Small intestine (tissue), 7 donors: ENCODE results near the gene SSH2. TPM values are rescaled to one million over a fixed set of nuclear protein-coding genes. Genes with fewer than 3 reads are reported as not detected.

ENCODE experiments used
- DNase-seq, 2 donors: peaks; one replicate each; pipeline versions ENCODE4 v3.0.0 to v3.0.0-alpha.2; 2013
- FAIRE-seq: peaks from 2 replicates; lab custom pipeline; 2012; peaks lifted over from hg19 to GRCh38; lab: Jason Lieb, UNC
- H3K27ac ChIP-seq, 3 donors: one replicate each; pipeline ENCODE4 v1.5.1; 2013; ENCODE audit warnings: low read length in 2 of 3, mild to moderate bottlenecking in 2 of 3, control low read depth in 1 of 3, inconsistent platforms in 1 of 3, low read depth in 1 of 3, moderate library complexity in 1 of 3
- H3K27me3 ChIP-seq, 3 donors: one replicate each; pipeline ENCODE4 v1.6.1; 2013; ENCODE audit warnings: low read length in 3 of 3, inconsistent platforms in 1 of 3; ENCODE audit not compliant: control insufficient read depth in 3 of 3, insufficient read depth in 3 of 3
- H3K36me3 ChIP-seq, 3 donors: one replicate each; pipeline ENCODE4 v1.6.1; 2013; ENCODE audit warnings: low read length in 3 of 3, inconsistent platforms in 1 of 3, low read depth in 1 of 3, mild to moderate bottlenecking in 1 of 3, moderate library complexity in 1 of 3; ENCODE audit not compliant: control insufficient read depth in 3 of 3, insufficient read depth in 2 of 3
- H3K4me1 ChIP-seq, 3 donors: one replicate each; pipeline ENCODE4 v1.6.1; 2013; ENCODE audit warnings: low read length in 2 of 3, inconsistent platforms in 1 of 3, low read depth in 1 of 3, mild to moderate bottlenecking in 1 of 3, moderate library complexity in 1 of 3; ENCODE audit not compliant: control insufficient read depth in 3 of 3, insufficient read depth in 2 of 3
- H3K4me3 ChIP-seq, 3 donors: one replicate each; pipeline ENCODE4 v1.5.1; 2013; ENCODE audit warnings: low read length in 3 of 3, control low read depth in 1 of 3, inconsistent platforms in 1 of 3, low read depth in 1 of 3, mild to moderate bottlenecking in 1 of 3, moderate library complexity in 1 of 3
- H3K9me3 ChIP-seq, 2 donors: one replicate each; pipeline ENCODE4 v1.6.1; 2013; ENCODE audit warnings: low read depth in 1 of 2, low read length in 1 of 2; ENCODE audit not compliant: control insufficient read depth in 2 of 2, insufficient read depth in 1 of 2
- WGBS, 3 donors: extraction: QIAGEN DNeasy Blood & Tissue Kit; methylation state at CpG; one replicate each; pipeline ENCODE4 v1.1.7; 2013; 5-methylcytosine and 5-hydroxymethylcytosine counted together
- polyA plus RNA-seq, 4 donors: library from polyadenylated mRNA; stranded (reverse) in 3 of 4; unstranded in 1 of 4; fragments of 200-250 nt in 3 of 4; fragments of 120-200 nt in 1 of 4; gene quantifications; one replicate each; pipeline versions ENCODE4 v1.2.1 to v1.2.3, GENCODE V29; 2013
- donor health status: healthy with polysubstance abuse.
- donor health status: control.
- donor health status: control.
- donor health status: Bipolar disorder and iron deficiency.
- donor health status: healthy.

The SSH2 gene
- polyA plus RNA-seq, 4 donors, result 11.6 to 18.9 (median 13.6) TPM

DNA sequence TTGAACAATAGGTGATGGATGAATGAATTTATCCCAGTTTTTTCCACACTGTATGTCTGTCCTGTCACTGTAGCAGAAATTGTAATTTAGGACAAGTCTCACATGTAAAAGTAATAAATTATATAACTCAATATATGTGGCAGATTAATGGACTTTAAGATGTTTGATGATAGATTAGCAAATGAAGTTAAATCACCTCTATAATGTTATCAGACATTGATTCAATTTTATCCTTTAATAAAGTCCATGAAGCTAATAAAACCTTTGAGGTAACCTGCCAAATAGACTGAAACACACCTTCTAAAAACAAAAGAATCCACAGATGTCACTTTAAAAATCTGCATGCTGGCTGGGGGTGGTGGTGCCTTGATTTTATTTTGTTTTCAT is 224.0 kb downstream of the SSH2 start:
- peaks cover 0 to 4% (median 3%) of the 10 kb centered on the region in 3 donors for H3K4me1 ChIP-seq
- H3K4me3 ChIP-seq, result no peak overlapping the region
- peak overlapping the region; percentile 30 to 86 (median 48) for H3K27ac ChIP-seq
- peaks cover 0 to 14% (median 2%) of the 10 kb centered on the region in 3 donors for H3K36me3 ChIP-seq
- no peaks in the 10 kb centered on the region for H3K9me3 ChIP-seq
- no peak for FAIRE-seq
- H3K27me3 ChIP-seq, result no peaks in the 10 kb centered on the region
- no peak for DNase-seq

DNA sequence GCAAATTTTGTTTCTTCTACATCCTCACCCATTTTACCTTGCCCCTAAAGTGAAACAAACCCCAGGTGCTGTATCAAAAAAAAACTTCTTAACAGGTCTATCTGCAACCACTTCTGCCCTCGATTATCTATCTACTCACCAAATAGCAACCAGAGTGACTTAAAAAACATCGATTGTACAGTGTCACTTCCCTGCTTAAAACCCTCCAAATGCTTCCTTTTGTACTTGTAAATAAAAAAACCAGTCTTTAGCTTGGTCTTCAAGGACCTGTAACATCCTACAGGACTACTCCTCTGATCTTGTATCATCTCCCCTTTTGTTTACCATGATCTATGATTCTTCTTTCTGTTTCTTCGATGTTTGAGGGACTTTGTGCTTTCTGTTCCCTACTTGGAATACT is 224.6 kb downstream of the SSH2 start:
- Histone ChIP-seq H3K27me3 (no peaks in the 10 kb centered on the region), H3K27ac (peak overlapping the region in 2 of 3 donors; percentile 0 to 86), H3K9me3 (no peaks in the 10 kb centered on the region), H3K4me3 (no peak overlapping the region), H3K4me1 (peaks cover 0 to under 1% (median 0%) of the 10 kb centered on the region in 3 donors), H3K36me3 (peaks cover 0 to 14% (median 2%) of the 10 kb centered on the region in 3 donors)
- WGBS, 3 donors, result 54 to 62% (median 56%) methylated on average over 3 of the region's 3 CpGs
- DNase-seq (no peak), FAIRE-seq (no peak)

DNA sequence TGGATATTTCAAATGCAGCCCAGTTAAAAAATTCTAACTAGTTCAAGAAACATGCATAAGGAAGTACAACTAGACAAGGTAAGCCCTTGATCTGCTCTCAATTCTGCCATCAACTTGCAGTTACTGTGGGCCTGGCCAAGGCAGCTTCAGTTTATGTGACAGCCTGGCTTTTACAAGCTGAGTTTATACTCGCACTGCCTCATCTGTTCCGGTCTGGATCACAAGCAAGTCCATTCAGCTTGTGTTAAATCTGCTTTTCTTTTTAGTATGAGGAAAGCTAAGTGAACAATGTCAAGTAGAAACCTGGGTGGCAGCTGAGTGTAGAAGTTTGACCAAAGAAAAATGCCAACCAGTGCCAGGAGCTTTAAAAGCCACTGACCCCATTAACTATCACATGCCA is 230.7 kb downstream of the SSH2 start:
- Histone ChIP-seq H3K27ac (no peak overlapping the region), H3K36me3 (peaks cover 0 to 16% (median 5%) of the 10 kb centered on the region in 3 donors), H3K4me3 (no peak overlapping the region), H3K27me3 (no peaks in the 10 kb centered on the region), H3K9me3 (no peaks in the 10 kb centered on the region), H3K4me1 (no peaks in the 10 kb centered on the region)
- WGBS, 3 donors, result 87 to 96% (median 94%) methylated on average over 2 of the region's 2 CpGs
- no peak for DNase-seq
- no peak for FAIRE-seq

DNA sequence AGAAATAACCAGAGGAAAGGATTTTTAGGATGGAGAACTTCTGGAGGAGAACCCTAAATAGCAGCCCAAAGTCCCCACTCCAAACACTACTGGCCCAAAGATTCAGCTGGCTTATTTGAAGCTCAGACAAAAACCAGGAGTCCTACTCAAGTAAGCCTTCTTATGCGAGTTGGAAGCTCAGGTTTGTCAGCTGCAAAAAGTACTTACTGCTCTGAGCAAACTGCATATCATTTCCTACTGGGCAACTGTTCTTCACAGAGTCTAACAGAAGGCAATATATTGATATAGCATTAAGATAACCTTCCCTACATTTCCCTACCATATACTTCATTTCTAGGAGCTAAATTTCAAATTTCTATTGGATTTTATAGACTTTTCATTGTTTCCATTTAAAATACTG is 231.2 kb downstream of the SSH2 start:
- no peaks in the 10 kb centered on the region for H3K9me3 ChIP-seq
- H3K27ac ChIP-seq, result no peak overlapping the region
- H3K4me1 ChIP-seq, result no peaks in the 10 kb centered on the region
- DNase-seq (no peak), FAIRE-seq (no peak)
- H3K4me3 ChIP-seq, result no peak overlapping the region
- H3K36me3 ChIP-seq, result peaks cover 0 to 16% (median 5%) of the 10 kb centered on the region in 3 donors
- no peaks in the 10 kb centered on the region for H3K27me3 ChIP-seq
- WGBS, 3 donors, result 66 to 88% (median 84%) methylated on average over 1 of the region's 1 CpG

DNA sequence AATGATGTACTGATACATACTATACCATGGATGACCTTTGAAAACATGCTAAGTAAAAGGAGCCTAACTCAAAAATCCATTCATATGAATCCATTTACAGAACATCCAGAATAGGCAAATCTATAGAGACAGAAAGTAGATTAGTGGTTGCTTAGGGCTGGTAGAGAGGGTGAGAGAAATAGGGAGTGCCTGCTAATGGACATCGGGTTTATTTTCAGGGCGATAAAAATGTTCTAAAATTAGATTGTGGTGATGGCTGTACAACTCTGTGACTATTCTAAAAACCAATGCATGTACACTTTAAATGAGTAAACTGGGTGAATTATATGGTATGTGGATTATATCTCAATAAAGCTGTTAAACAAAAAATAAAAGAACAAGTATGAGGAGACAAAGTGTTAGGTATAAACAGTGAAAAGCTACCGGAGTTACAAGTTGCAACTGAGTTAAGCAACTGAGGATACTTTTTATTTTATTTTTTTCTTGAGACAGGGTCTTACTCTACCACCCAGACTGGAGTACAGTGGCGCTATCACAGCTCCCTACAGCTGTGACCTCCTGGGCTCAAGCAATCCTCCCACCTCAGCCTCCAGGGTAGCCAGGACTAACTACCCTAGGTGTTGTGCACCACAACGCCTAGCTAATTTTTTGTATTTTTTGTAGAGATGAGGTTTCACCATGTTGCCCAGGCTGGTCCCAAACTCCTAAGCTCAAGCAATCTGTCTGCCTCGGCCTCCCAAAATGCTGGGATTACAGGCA is 231.8 kb downstream of the SSH2 start:
- DNase-seq, result no peak
- Histone ChIP-seq H3K27ac (no peak overlapping the region), H3K4me3 (no peak overlapping the region), H3K4me1 (no peaks in the 10 kb centered on the region), H3K36me3 (peaks cover 0 to 16% (median 5%) of the 10 kb centered on the region in 3 donors), H3K27me3 (no peaks in the 10 kb centered on the region), H3K9me3 (no peaks in the 10 kb centered on the region)
- WGBS, 3 donors, result 92 to 94% (median 93%) methylated on average over 6 of the region's 6 CpGs
- FAIRE-seq, result no peak

DNA sequence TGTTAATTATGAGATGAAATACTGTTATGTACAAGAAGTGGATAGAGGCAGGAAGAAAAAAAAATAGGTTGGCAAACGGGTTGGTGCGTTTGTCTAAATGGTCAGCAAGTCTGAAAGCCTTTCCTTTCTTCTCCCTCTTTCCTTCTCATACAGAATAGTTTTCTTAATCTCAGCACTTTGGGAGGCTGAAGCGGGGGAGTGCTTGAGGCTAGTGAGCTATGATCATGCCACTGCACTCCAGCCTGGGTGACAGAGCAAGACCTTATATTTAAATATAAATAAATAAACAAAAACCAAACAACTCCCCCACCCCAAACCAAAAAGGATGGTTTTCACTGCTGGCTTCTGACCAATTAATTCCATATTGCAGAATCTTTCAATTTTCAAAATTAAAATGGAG is 232.7 kb downstream of the SSH2 start:
- 80 to 93% (median 87%) methylated on average over 3 of the region's 3 CpGs for WGBS, 3 donors
- Histone ChIP-seq H3K4me3 (no peak overlapping the region), H3K36me3 (peaks cover 0 to 18% (median 5%) of the 10 kb centered on the region in 3 donors), H3K27ac (no peak overlapping the region), H3K27me3 (no peaks in the 10 kb centered on the region), H3K4me1 (no peaks in the 10 kb centered on the region), H3K9me3 (no peaks in the 10 kb centered on the region)
- DNase-seq, result no peak
- FAIRE-seq, result no peak

DNA sequence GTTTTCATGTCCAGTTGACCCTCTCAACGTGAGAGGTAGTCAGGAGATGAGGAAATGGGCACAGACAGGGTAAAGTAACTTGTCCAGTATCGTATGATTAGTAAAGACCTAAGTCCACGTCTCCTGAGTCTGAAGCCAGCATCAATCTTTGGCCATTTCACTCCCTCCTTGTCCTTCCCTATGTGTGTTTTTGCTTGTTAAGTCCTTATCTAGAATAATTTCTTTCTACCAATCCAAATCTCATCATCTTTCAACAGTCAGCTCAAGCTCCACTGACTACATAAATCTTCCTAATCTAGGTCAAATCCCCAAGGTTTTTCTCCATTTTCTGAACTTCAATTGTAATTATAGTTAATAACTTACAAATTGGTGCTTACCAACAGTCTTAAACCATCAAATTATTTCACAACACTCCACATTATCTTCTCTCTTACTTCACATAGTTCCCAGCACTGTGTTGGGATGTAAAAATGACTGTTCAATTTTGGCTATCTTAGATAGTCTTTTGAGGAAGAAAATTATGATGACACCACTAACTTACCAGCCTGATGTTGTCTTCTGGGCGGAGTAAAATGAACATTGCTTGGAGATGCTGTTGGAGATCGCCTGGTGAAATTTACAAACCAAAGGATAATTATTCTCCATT is 235.0 kb downstream of the SSH2 start:
- 66 to 81% (median 79%) methylated on average over 5 of the region's 5 CpGs for WGBS, 3 donors
- Histone ChIP-seq H3K27me3 (no peaks in the 10 kb centered on the region), H3K36me3 (peaks cover 0 to 5% (median 3%) of the 10 kb centered on the region in 3 donors), H3K4me3 (no peak overlapping the region), H3K9me3 (no peaks in the 10 kb centered on the region), H3K4me1 (no peaks in the 10 kb centered on the region), H3K27ac (peak overlapping the region in 1 of 3 donors; percentile 31)
- FAIRE-seq (no peak), DNase-seq (peak in 1 of 2 donors; percentile 23)

DNA sequence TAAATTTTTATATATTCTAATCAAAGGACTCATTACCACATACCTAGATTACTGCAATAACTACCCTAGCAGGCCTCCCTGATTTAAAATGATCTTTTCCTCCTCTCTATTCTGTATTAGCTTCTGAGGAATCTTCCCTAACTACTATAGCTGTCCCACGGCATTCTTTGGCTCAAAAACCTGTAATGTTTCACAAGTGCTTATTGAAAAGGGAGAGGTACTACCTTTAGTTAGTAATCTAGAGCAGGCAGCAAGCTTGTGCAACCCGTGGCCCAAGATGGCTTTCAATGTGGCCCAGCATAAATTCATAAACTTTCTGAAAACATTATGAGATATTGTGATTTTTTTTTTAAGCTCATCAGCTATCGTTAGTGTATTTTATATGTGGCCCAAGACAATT is 236.3 kb downstream of the SSH2 start:
- H3K36me3 ChIP-seq, result peaks cover 0 to 8% (median 3%) of the 10 kb centered on the region in 3 donors
- DNase-seq, result no peak
- no peak overlapping the region for H3K27ac ChIP-seq
- no peaks in the 10 kb centered on the region for H3K4me1 ChIP-seq
- 86 to 90% (median 87%) methylated on average over 3 of the region's 3 CpGs for WGBS, 3 donors
- no peak overlapping the region for H3K4me3 ChIP-seq
- FAIRE-seq, result no peak
- H3K27me3 ChIP-seq, result no peaks in the 10 kb centered on the region
- no peaks in the 10 kb centered on the region for H3K9me3 ChIP-seq
